Right atrium auricular region (tissue), 2 donors: ENCODE results near the gene WDR93. TPM values are rescaled to one million over a fixed set of nuclear protein-coding genes. Genes with fewer than 3 reads are reported as not detected.
"Not testable (repeated sequence)": the region's sequence is repeated elsewhere in the genome, so short reads cannot be mapped to it uniquely, and the experiment has no call there.

Source experiments
- DNase-seq: peaks from one replicate; pipeline ENCODE4 v3.0.0-alpha.2; 2019; ENCODE audit warnings: low spot score
- H3K27ac ChIP-seq, 2 donors: fragments of 200-600 bp; sonication (generic); 1 replicate in 1 of 2; 2 replicates in 1 of 2; pipeline ENCODE4 v1.5.1; 2016 to 2019
- H3K27me3 ChIP-seq, 2 donors: fragments of 200-600 bp; sonication (generic); one replicate each; pipeline versions ENCODE4 v1.5.1 to v1.6.0; 2017 to 2019
- H3K36me3 ChIP-seq: fragments of 200-600 bp; sonication (generic); one replicate; pipeline ENCODE4 v1.5.1; 2016
- H3K4me1 ChIP-seq, 2 donors: fragments of 200-600 bp; sonication (generic); one replicate each; pipeline versions ENCODE4 v1.5.1 to v1.6.0; 2017 to 2019
- H3K4me3 ChIP-seq, 2 donors: fragments of 200-600 bp; sonication (generic); 1 replicate in 1 of 2; 2 replicates in 1 of 2; pipeline ENCODE4 v1.5.1; 2017 to 2019; ENCODE audit warnings: mild to moderate bottlenecking in 1 of 2, moderate library complexity in 1 of 2
- H3K9me3 ChIP-seq, 2 donors: fragments of 200-600 bp; sonication (generic); one replicate each; pipeline ENCODE4 v1.5.1; 2019
- CTCF ChIP-seq, 2 donors: fragments of 200-600 bp; sonication (generic); IDR thresholded peaks; one replicate each; pipeline ENCODE4 v1.5.1; 2019; ENCODE audit warnings: antibody characterized with exemption in 2 of 2
- total RNA-seq, 2 donors: library from RNA; depleted of rRNA; stranded (reverse); fragments of >200 nt; gene quantifications; one replicate each; pipeline ENCODE4 v1.1.0, GENCODE V29; 2016

WDR93 gene
- total RNA-seq, 2 donors from 2014 or later = 0.20 TPM; not detected in 1

GRCh38 chr15:89781891-89782618, 91.4 kb downstream of the WDR93 start:
- H3K4me1 ChIP-seq = peaks cover 0 to under 1% of the 10 kb centered on the region in 2 donors
- no peak overlapping the region for H3K4me3 ChIP-seq
- TF ChIP-seq CTCF (IDR thresholded peaks at IDR 0.05) = no peak
- no peaks in the 10 kb centered on the region for H3K36me3 ChIP-seq
- no peaks in the 10 kb centered on the region for H3K9me3 ChIP-seq
- DNase-seq = no peak
- H3K27me3 ChIP-seq = no peaks in the 10 kb centered on the region
- no peak overlapping the region for H3K27ac ChIP-seq

GRCh38 chr15:89782619-89782950, 92.0 kb downstream of the WDR93 start:
- not testable (repeated sequence) for H3K4me3 ChIP-seq, H3K27ac ChIP-seq, H3K36me3 ChIP-seq, H3K27me3 ChIP-seq, DNase-seq, H3K4me1 ChIP-seq, H3K9me3 ChIP-seq

DNA sequence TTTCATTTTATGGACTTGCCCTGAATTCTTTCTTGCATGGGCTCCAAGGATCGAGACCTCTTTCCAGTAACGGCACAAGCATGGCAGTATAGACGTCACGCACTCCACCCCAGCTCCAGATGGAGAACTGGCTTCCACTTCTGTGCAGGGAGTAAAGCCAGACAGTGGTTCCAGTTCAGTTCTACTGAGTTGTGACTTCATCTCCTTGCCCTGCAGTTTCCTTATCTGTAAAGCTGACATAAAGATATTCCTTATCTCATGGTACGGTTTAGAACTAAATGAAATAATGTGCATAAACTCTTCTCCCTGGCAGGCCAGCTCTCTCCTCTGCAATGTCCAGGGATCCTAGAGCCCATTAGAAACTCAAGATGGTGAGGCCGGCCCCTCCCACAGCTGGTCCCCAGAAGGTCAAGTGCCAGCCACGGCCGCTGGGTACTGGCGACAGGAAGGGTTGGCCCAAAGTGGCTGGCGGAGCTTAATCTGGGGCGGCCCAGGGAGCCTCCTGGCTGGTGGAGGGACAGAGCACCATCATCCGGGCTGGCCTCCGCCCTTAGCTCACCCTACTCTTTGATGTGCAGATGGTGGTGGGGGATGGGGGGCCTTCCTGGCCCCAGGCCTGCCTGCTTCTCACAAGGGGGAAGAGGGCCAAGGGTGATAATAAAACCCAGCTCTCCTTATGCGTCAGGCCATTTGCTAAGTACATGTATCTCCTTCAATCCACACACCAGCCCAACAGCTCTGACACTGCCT, 92.7 kb downstream of the WDR93 start:
- H3K4me3 ChIP-seq = no peak overlapping the region
- no peaks in the 10 kb centered on the region for H3K36me3 ChIP-seq
- TF ChIP-seq CTCF (IDR thresholded peaks at IDR 0.05) = no peak
- no peaks in the 10 kb centered on the region for H3K27me3 ChIP-seq
- peaks cover 0 to 10% of the 10 kb centered on the region in 2 donors for H3K9me3 ChIP-seq
- no peak overlapping the region for H3K27ac ChIP-seq
- DNase-seq = no peak
- H3K4me1 ChIP-seq = no peaks in the 10 kb centered on the region

DNA sequence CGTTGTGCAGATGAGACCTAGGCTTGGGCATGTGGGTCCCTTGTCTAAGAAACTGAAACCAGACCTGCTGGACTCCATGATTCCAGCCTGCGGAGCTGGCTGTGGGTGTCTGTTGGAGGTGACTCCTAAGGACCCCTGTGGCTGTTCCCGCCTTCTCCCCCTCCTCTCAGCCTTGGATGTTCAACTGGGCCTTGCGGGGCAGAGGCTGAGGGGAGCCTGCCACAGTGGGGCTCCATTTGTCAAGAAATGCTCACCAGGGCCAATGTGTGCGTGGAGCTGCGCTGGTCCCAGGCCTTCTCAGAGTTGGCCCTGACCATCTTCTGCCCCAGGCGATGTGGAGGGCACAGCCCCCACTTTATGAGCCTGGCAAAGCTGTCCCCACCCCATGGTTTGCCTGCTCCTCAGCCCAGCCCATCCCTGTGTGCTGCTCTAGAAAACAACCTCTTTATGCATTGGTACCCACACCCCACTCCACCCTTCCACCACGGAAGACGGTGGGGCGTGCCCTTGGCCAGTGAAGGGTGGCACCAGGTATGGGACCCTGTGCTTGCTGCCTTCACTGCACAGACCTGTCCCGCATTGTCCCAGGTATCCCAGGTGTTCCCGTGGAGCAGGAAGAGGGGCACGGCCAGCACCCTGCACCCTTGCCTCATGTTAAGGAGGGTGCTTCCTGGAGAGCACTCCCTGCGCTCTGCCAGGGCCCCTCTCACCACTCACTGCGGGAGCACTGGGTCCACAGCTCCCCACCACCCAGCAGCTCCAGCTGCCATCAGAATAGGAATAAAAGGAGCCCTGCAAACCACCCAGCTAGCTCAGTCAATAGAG, 93.5 kb downstream of the WDR93 start:
- no peak for DNase-seq
- Histone ChIP-seq H3K27me3 (no peaks in the 10 kb centered on the region), H3K4me3 (no peak overlapping the region), H3K27ac (no peak overlapping the region), H3K9me3 (peaks cover 0 to 10% of the 10 kb centered on the region in 2 donors), H3K4me1 (no peaks in the 10 kb centered on the region), H3K36me3 (no peaks in the 10 kb centered on the region)
- no peak for TF ChIP-seq CTCF (IDR thresholded peaks at IDR 0.05)

GRCh38 chr15:89784686-89784960, 94.0 kb downstream of the WDR93 start:
- H3K27me3 ChIP-seq = no peaks in the 10 kb centered on the region
- no peak for DNase-seq
- H3K9me3 ChIP-seq = peaks cover 0 to 10% of the 10 kb centered on the region in 2 donors
- H3K4me3 ChIP-seq = no peak overlapping the region
- no peaks in the 10 kb centered on the region for H3K36me3 ChIP-seq
- H3K27ac ChIP-seq = no peak overlapping the region
- no peaks in the 10 kb centered on the region for H3K4me1 ChIP-seq
- TF ChIP-seq CTCF (IDR thresholded peaks at IDR 0.05) = no peak
